Activated CD4-positive, alpha-beta memory T cell treated with anti-CD3 and anti-CD28 coated beads, Interleukin-2, amount 10 ng/mL, durations not matched to agents 7 days and 5 days (primary cell): ENCODE results near the gene PAGR1. TPM values are rescaled to one million over a fixed set of nuclear protein-coding genes. Genes with fewer than 3 reads are reported as not detected.
A peak's percentile ranks its signal among the peaks of the same experiment; 100 is the strongest.

Experiments
- CTCF ChIA-PET: fragments of 350-600 bp; sonication (Branson Sonifier 250); formaldehyde crosslinking; loops from one replicate; lab custom pipeline; 2021; ENCODE audit warnings: antibody characterized with exemption, inconsistent platforms; lab: Charles Lee
- POLR2A ChIA-PET: fragments of 350-600 bp; sonication (Branson Sonifier 250); formaldehyde crosslinking; loops from one replicate; lab custom pipeline; 2021; ENCODE audit warnings: antibody characterized with exemption; lab: Charles Lee
- DNase-seq: peaks from one replicate; pipeline ENCODE4 v3.0.0-alpha.2; 2020
- H3K27ac Mint-ChIP-seq: one replicate; pipeline ENCODE4 v1.8.0; 2021; ENCODE audit warnings: mild to moderate bottlenecking, mixed read lengths
- H3K27me3 Mint-ChIP-seq: one replicate; pipeline ENCODE4 v1.8.0; 2021; ENCODE audit warnings: mixed read lengths
- H3K36me3 Mint-ChIP-seq: one replicate; pipeline ENCODE4 v1.8.0; 2021; ENCODE audit warnings: low read depth, mixed read lengths
- H3K4me1 Mint-ChIP-seq: one replicate; pipeline ENCODE4 v1.8.0; 2021; ENCODE audit warnings: mixed read lengths
- H3K4me3 Mint-ChIP-seq: one replicate; pipeline ENCODE4 v1.8.0; 2021; ENCODE audit warnings: mild to moderate bottlenecking, mixed read lengths
- H3K9me3 Mint-ChIP-seq: one replicate; pipeline ENCODE4 v1.8.0; 2021; ENCODE audit warnings: mixed read lengths
- total RNA-seq, 2 experiments: library from RNA; stranded (reverse); gene quantifications; one replicate each; pipeline ENCODE4 v1.2.3, GENCODE V29; 2021

PAGR1 gene
- total RNA-seq, 2 experiments from 2014 or later, result 26.6 to 28.4 TPM

DNA sequence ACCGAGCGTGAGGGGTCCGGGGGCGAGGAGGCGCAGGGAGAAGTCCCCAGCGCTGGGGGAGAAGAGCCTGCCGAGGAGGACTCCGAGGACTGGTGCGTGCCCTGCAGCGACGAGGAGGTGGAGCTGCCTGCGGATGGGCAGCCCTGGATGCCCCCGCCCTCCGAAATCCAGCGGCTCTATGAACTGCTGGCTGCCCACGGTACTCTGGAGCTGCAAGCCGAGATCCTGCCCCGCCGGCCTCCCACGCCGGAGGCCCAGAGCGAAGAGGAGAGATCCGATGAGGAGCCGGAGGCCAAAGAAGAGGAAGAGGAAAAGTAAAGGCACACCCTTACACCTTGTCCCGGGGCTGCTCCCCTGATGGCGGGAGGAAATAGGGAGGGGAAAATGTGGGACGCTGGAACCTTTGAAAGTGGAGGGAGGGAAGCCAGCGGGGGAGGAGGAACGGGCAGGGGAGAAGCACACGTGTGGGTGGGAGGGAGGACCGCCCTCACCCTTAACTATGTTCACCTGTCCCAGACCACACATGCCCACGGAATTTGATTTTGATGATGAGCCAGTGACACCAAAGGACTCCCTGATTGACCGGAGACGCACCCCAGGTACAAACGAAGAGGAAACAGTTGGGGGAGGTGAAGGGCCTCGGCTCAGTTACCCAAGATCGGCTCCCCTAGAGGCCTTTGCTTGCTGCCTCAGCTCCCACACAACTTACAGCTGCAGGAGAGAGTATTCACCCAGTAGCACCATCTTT, 916 bp downstream of the PAGR1 start:
- peak; percentile 74 for DNase-seq
- Mint-ChIP-seq H3K27me3 (peaks cover 7% of the 10 kb centered on the region), H3K4me1 (peaks cover 67% of the 10 kb centered on the region), H3K27ac (peak overlapping the region; percentile 94), H3K4me3 (peak overlapping the region; percentile 94), H3K9me3 (no peaks in the 10 kb centered on the region), H3K36me3 (peaks cover 46% of the 10 kb centered on the region)
- CTCF ChIA-PET, result interaction anchor here (0.7 to 8.1 kb wide), 21 partner anchors 8 to 794 kb away, joined by 3 to 86 read pairs (median 6); partner anchors contain the start of genes ALDOA, HIRIP3, INO80E and KIF22
- POLR2A ChIA-PET, result interaction anchor here (1.2 to 10.3 kb wide), 9 partner anchors 10 to 145 kb away, joined by 3 to 206 read pairs (median 14); partner anchors contain the start of genes C16orf54, KIF22, MAZ and TMEM219

DNA sequence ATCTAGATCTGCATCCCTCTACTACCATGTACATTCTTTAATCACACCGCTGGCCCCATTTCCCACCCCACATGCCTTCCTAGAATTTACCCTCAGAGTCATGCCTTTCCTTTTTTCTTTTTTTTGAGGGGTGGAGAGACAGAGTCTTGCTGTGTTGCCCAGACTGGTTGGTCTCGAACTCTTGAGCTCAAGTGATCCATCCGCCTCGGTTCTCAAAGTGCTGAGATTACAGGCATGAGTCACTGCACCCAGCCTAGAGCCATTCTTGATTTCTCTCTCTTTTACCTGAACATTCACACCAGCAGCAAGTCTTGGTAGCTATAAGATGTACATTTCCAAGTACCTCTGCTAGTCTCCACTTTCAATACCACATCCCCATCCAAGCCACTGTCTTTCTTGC, 2.1 kb downstream of the PAGR1 start:
- peaks cover 48% of the 10 kb centered on the region for H3K36me3 Mint-ChIP-seq
- ChIA-PET CTCF (interaction anchor here (0.7 to 8.1 kb wide), 9 partner anchors 9 to 122 kb away, joined by 3 to 86 read pairs (median 5); partner anchors contain the start of genes KIF22 and MAZ), POLR2A (interaction anchor here (1.0 to 10.3 kb wide), 6 partner anchors 9 to 236 kb away, joined by 3 to 206 read pairs (median 16); partner anchors contain the start of genes C16orf54, KIF22 and MAZ)
- H3K27me3 Mint-ChIP-seq, result no peaks in the 10 kb centered on the region
- no peaks in the 10 kb centered on the region for H3K9me3 Mint-ChIP-seq
- peaks cover 67% of the 10 kb centered on the region for H3K4me1 Mint-ChIP-seq
- H3K27ac Mint-ChIP-seq, result peak overlapping the region; percentile 78
- no peak for DNase-seq
- H3K4me3 Mint-ChIP-seq, result peak overlapping the region; percentile 74

DNA sequence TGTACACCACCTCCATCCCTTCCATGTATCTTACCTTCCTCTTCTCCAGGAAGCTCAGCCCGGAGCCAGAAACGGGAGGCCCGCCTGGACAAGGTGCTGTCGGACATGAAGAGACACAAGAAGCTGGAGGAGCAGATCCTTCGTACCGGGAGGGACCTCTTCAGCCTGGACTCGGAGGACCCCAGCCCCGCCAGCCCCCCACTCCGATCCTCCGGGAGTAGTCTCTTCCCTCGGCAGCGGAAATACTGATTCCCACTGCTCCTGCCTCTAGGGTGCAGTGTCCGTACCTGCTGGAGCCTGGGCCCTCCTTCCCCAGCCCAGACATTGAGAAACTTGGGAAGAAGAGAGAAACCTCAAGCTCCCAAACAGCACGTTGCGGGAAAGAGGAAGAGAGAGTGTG, 3.6 kb downstream of the PAGR1 start:
- Mint-ChIP-seq H3K9me3 (no peaks in the 10 kb centered on the region), H3K4me1 (peaks cover 71% of the 10 kb centered on the region), H3K4me3 (peak overlapping the region; percentile 98), H3K27ac (peak overlapping the region; percentile 94), H3K27me3 (no peaks in the 10 kb centered on the region), H3K36me3 (peaks cover 48% of the 10 kb centered on the region)
- DNase-seq, result no peak
- ChIA-PET POLR2A (interaction anchor here (0.8 to 10.3 kb wide), 9 partner anchors 15 to 175 kb away, joined by 3 to 206 read pairs (median 6); partner anchors contain the start of genes C16orf54, CDIPT, HIRIP3 and KIF22), CTCF (interaction anchor here (0.5 to 8.1 kb wide), 11 partner anchors 9 to 225 kb away, joined by 3 to 86 read pairs (median 3); partner anchors contain the start of gene MAZ)

DNA sequence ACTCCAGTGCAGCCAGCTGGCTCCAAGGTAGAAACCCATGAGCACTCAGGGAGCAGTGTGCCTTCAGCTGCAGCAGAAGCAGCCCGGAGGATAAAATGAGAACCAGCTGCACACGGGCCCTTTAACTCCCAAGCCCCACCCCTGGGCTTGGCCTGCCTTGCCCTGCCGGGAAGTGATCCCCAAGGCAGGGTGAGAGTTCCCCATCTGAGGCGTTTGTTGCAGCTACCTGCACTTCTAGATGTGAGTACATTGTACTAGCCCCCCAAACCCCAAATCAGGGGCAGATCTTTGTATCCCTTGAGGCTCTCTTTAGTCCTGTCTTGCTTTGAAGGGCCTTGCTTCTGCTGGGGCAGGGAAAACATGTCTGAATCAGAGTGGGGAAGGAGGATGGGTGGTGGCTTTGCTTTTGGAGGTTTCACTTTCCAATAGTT, 4.3 kb downstream of the PAGR1 start, which contains the start of gene MVP:
Gene MVP (plus strand): TSS at position 192 of the 431 bp plus-strand sequence. CDS start 10,088 bp downstream, outside the sequence.
- Mint-ChIP-seq H3K4me3 (peak within 1 kb of the TSS; percentile 98), H3K27me3 (no peaks in the 10 kb centered on the region), H3K4me1 (peaks cover 71% of the 10 kb centered on the region), H3K27ac (peak within 1 kb of the TSS; percentile 94), H3K9me3 (no peaks in the 10 kb centered on the region), H3K36me3 (peaks cover 56% of the 10 kb centered on the region)
- DNase-seq, result peak; percentile 70
- ChIA-PET CTCF (interaction anchor here (0.8 to 8.1 kb wide), 9 partner anchors 9 to 212 kb away, joined by 3 to 86 read pairs (median 5); partner anchors contain the start of genes KIF22 and MAZ), POLR2A (interaction anchor here (0.8 to 10.3 kb wide), 18 partner anchors 9 to 203 kb away, joined by 3 to 206 read pairs (median 4); partner anchors contain the start of genes C16orf54, C16orf92, CDIPT and HIRIP3)

DNA sequence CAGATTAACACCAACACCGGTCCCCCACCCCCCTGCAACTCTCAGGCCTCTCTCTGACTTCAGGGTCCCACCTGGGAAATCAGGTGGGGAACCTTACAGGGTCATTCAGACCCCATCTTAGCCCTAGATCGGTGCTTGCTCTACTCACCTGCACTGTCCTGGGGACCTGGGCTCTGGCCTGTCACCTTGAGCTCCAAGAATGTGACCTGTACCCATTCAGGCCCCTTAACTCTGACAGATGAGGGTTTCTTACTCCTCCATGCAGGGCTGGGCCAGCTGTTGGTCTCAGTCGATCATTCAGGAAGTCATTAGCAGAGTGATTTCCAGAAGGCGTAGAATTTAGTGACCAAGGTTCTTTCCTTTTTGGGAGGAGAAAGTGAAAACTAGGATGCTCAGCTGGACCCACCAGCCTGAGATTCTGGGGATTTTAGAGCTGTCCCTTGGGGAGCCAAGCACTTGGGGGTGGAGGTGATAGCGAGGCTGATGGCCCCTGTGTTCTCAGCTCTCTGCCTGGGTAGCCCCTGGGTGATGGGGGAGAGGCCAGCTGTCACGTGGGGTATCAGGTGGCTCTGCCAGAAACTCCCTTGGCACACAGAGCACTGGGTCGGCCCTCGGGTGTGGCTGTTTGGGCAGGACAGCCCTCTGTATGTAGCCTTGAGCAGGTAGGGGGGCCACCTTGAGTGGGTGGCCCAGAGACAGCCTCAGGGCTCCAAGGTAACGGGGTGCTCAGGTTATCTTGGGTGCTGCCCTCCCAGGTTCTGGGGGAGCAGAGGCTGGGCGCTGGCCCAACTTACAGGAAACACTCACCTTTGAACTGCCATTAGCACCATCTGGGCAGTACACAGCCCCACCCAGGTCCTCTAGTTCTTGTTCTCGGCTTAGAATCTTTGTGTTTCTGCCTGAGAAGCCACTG, 5.0 kb downstream of the PAGR1 start:
- no peaks in the 10 kb centered on the region for H3K27me3 Mint-ChIP-seq
- H3K27ac Mint-ChIP-seq, result peak overlapping the region; percentile 94
- H3K4me1 Mint-ChIP-seq, result peaks cover 73% of the 10 kb centered on the region
- H3K36me3 Mint-ChIP-seq, result peaks cover 55% of the 10 kb centered on the region
- POLR2A ChIA-PET, result interaction anchor here (0.7 to 10.3 kb wide), 18 partner anchors 10 to 202 kb away, joined by 3 to 206 read pairs (median 4); partner anchors contain the start of genes C16orf54, C16orf92, CDIPT and HIRIP3
- H3K9me3 Mint-ChIP-seq, result no peaks in the 10 kb centered on the region
- peak overlapping the region; percentile 98 for H3K4me3 Mint-ChIP-seq
- CTCF ChIA-PET, result interaction anchor here (0.9 to 8.1 kb wide), 9 partner anchors 8 to 234 kb away, joined by 3 to 86 read pairs (median 5); partner anchors contain the start of genes KIF22 and MAZ
- peak; percentile 67 for DNase-seq

DNA sequence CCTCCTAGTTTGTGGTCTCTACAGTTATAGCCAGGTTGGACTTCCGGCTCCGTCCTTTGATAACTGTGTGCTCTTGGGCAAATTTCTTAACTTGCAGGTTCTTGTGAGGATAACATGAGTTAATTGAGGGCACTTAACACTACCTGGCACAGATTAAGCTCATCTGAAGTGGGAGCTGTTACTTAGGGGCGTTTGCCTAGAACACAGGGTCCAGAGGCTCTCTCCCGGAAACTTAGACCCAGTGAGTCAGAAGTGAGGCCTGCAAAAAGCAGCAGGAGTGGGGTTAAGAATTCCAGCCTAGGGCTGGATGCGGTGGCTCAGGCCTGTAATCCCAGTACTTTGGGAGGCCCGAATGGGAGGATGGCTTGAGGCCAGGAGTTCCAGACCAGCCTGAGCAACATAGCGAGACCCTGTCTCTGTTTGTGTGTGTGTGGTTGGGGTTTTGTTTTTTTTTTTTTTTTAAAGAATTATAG, 5.7 kb downstream of the PAGR1 start:
- peaks cover 53% of the 10 kb centered on the region for H3K36me3 Mint-ChIP-seq
- ChIA-PET CTCF (interaction anchor here (0.6 to 8.1 kb wide), 7 partner anchors 14 to 234 kb away, joined by 3 to 86 read pairs (median 12); partner anchors contain the start of genes KIF22 and MAZ), POLR2A (interaction anchor here (1.3 to 10.3 kb wide), 6 partner anchors 10 to 173 kb away, joined by 3 to 206 read pairs (median 6); partner anchors contain the start of genes HIRIP3, MAZ and TAOK2)
- peaks cover 78% of the 10 kb centered on the region for H3K4me1 Mint-ChIP-seq
- no peak for DNase-seq
- H3K4me3 Mint-ChIP-seq, result peak overlapping the region; percentile 98
- no peaks in the 10 kb centered on the region for H3K27me3 Mint-ChIP-seq
- no peaks in the 10 kb centered on the region for H3K9me3 Mint-ChIP-seq
- H3K27ac Mint-ChIP-seq, result peak overlapping the region; percentile 94

DNA sequence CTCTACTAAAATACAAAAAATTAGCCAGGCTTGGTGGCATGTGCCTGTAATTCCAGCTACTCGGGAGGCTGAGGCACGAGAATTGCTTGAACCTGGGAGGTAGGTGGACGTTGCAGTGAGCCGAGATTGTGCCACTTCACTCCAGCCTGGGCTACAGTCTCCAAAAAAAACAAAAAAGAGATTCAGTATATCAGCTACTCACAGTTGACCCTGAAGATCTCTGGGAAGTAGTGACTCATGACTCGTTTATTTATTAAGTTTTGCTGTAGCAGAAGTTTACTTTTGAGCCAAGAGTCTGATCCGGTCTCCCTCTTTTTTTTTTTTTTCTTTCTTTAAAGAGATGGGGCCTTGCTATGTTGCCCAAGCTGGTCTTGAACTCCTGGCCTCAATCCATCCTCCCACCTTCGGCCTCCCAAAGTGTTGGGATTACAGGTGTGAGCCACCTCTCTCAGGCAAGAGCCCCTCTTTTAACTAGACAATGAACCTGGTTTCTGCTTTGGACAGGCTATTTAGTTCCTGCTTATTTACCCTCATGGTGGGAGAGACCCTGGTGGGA, 8.7 kb downstream of the PAGR1 start:
- peaks cover 68% of the 10 kb centered on the region for H3K4me1 Mint-ChIP-seq
- peak overlapping the region; percentile 70 for H3K27ac Mint-ChIP-seq
- H3K27me3 Mint-ChIP-seq, result no peaks in the 10 kb centered on the region
- ChIA-PET POLR2A (interaction anchor here (0.7 to 3.2 kb wide), 5 partner anchors 9 to 133 kb away, joined by 3 to 17 read pairs (median 7); partner anchors contain the start of genes KIF22, MAZ and PAGR1), CTCF (interaction anchor here (1.2 to 1.3 kb wide), 2 partner anchors 8 to 23 kb away, joined by 5 to 8 read pairs; partner anchors contain the start of gene PAGR1)
- peak overlapping the region; percentile 27 for H3K4me3 Mint-ChIP-seq
- no peaks in the 10 kb centered on the region for H3K9me3 Mint-ChIP-seq
- DNase-seq, result no peak
- peaks cover 38% of the 10 kb centered on the region for H3K36me3 Mint-ChIP-seq

DNA sequence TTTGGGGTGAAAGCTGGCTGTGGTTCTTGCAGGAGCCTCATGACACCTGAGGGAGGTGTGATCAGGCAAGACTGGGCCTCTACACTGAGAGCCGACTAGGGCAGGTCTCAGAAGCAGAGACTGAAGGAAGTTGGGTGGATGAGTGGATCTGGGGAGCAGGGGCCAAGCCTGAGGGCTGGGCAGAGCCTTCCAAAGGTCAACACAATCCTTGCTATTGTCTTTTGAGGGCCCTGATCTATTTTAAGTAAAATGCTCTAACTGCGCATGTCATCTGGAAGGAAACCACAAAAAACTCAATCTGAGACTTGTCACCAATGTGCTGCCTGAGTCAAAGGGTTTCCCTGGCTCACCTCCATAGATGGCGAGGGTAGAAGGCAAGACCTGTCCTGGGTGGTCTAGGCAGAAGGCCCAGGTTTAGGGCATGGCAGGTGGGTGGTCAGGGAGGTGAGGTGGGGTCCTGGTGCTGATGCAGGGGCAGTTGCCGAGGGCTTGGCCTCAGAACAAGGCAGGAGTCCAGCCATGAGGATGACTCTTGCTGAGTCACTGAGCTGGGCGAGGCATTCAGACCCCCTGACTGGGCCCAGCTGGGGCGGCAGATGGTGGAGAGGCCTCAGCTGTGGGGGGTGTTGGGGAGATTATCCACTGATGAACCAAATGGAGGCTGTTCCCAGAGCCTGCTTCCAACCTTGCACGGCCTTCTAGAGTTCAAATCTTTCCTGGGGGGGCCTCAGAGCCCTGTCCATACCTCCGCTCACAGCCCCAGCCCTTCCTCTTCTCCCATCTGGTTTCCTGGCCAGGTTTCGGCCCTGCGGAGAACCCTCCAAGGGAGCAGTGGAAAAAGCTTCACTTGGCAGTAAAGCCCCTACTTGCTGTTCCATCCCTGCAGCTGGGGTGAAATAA, 9.4 kb downstream of the PAGR1 start:
- POLR2A ChIA-PET, result interaction anchor here (0.8 to 3.3 kb wide), 9 partner anchors 9 to 126 kb away, joined by 3 to 17 read pairs (median 4); partner anchors contain the start of genes KCTD13, KIF22, MAZ and PAGR1
- peak overlapping the region; percentile 27 for H3K4me3 Mint-ChIP-seq

DNA sequence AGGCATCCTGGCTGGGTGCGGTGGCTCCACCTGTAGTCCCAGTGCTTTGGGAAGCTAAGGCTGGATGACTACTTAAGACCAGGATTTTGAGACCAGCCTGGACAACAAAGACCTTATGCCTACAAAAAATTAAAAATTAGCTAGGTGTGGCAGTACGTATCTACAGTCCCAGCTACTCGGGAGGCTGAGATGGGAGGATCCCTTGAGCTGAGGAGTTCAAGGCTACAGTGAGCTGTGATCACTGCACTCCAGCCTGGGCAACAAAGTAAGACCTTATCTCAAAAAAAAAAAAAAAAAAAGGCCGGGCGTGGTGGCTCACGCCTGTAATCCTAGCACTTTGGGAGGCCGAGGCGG, 10.4 kb downstream of the PAGR1 start:
- H3K4me3 Mint-ChIP-seq, result no peak overlapping the region
- POLR2A ChIA-PET, result interaction anchor here (0.8 to 3.3 kb wide), 8 partner anchors 10 to 135 kb away, joined by 3 to 17 read pairs (median 4); partner anchors contain the start of genes KCTD13, MAZ and PAGR1

More for the DNA sequence above, 9.4 kb downstream of the PAGR1 start:
- Mint-ChIP-seq H3K9me3 (no peaks in the 10 kb centered on the region), H3K4me1 (peaks cover 63% of the 10 kb centered on the region), H3K27ac (peak overlapping the region; percentile 70), H3K36me3 (peaks cover 36% of the 10 kb centered on the region), H3K27me3 (no peaks in the 10 kb centered on the region)
- DNase-seq, result peak; percentile 49
- CTCF ChIA-PET, result interaction anchor here (0.7 to 3.4 kb wide), 7 partner anchors 8 to 230 kb away, joined by 3 to 12 read pairs (median 5); partner anchors contain the start of gene PAGR1

DNA sequence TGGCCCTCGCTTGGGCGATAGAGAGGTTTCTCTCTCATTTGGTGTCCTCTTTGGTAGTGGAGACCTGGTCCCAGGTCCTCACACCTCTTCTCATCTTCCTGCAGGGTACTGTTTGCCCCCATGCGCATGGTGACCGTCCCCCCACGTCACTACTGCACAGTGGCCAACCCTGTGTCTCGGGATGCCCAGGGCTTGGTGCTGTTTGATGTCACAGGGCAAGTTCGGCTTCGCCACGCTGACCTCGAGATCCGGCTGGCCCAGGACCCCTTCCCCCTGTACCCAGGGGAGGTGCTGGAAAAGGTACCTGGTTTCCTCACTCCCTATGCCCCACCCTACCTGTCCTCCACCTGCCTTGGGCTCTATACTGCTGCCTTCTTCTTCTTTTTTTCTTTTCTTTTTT, 14.8 kb downstream of the PAGR1 start:
- Mint-ChIP-seq H3K27me3 (no peaks in the 10 kb centered on the region), H3K4me3 (no peak overlapping the region), H3K9me3 (no peaks in the 10 kb centered on the region), H3K36me3 (peaks cover 43% of the 10 kb centered on the region), H3K27ac (no peak overlapping the region), H3K4me1 (peaks cover 22% of the 10 kb centered on the region)
- DNase-seq, result no peak
- ChIA-PET POLR2A (no interaction called here), CTCF (no interaction called here)

More for the DNA sequence above, 10.4 kb downstream of the PAGR1 start:
- no peak for DNase-seq
- H3K27me3 Mint-ChIP-seq, result no peaks in the 10 kb centered on the region
- H3K36me3 Mint-ChIP-seq, result peaks cover 33% of the 10 kb centered on the region
- CTCF ChIA-PET, result interaction anchor here (0.6 to 3.4 kb wide), 10 partner anchors 8 to 125 kb away, joined by 3 to 12 read pairs (median 4); partner anchors contain the start of genes KIF22 and PAGR1
- peaks cover 58% of the 10 kb centered on the region for H3K4me1 Mint-ChIP-seq
- no peak overlapping the region for H3K27ac Mint-ChIP-seq
- H3K9me3 Mint-ChIP-seq, result no peaks in the 10 kb centered on the region
